ENCODE results near the gene LIN37.

DNA sequence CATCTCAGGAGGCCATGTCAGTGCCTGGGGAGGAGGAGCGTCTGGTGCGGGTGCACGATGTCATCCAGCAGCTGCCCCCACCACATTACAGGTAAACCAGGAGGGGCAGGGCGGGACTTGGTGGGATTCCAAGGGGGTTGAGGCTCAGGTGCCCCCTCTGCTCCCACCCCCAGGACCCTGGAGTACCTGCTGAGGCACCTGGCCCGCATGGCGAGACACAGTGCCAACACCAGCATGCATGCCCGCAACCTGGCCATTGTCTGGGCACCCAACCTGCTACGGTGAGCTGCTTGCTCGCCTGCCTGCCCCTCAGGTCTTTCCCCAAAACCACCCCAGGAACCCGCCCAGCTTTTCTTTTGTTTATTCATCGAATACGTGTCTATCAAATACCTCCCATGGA lies 34.2 kb downstream of the LIN37 start:
- TF ChIP-seq, protein P1, sequence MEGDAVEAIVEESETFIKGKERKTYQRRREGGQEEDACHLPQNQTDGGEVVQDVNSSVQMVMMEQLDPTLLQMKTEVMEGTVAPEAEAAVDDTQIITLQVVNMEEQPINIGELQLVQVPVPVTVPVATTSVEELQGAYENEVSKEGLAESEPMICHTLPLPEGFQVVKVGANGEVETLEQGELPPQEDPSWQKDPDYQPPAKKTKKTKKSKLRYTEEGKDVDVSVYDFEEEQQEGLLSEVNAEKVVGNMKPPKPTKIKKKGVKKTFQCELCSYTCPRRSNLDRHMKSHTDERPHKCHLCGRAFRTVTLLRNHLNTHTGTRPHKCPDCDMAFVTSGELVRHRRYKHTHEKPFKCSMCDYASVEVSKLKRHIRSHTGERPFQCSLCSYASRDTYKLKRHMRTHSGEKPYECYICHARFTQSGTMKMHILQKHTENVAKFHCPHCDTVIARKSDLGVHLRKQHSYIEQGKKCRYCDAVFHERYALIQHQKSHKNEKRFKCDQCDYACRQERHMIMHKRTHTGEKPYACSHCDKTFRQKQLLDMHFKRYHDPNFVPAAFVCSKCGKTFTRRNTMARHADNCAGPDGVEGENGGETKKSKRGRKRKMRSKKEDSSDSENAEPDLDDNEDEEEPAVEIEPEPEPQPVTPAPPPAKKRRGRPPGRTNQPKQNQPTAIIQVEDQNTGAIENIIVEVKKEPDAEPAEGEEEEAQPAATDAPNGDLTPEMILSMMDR (IDR thresholded peaks at IDR 0.05 in 2 of 3, conservative IDR thresholded peaks at IDR 0.05 in 1 of 3; ENCODE audit: borderline replicate concordance in 1 of 3, insufficient read depth in 1 of 3, low read depth in 2 of 3, low read length in 2 of 3), result no peak
- TF ChIP-seq EZH2phosphoT487 (IDR thresholded peaks at IDR 0.05; ENCODE audit: borderline replicate concordance), result no peak
- TF ChIP-seq EGR1 (IDR thresholded peaks at IDR 0.05; ENCODE audit: low read depth), result no peak
- TF ChIP-seq ELF1 (IDR thresholded peaks at IDR 0.05; ENCODE audit: borderline replicate concordance, low read depth), result no peak

Measured in HCT116 (cell line).